Endothelial cell of umbilical vein (primary cell): ENCODE measurements around the gene C22orf23.

ENCODE experiments used
- EZH2 ChIP-seq: IDR thresholded peaks from 2 replicates; pipeline ENCODE4 v1.6.1; 2012; ENCODE audit warnings: borderline replicate concordance, low read depth, mild to moderate bottlenecking, moderate library complexity, low read length, inconsistent platforms; ENCODE audit not compliant: severe bottlenecking
- POLR2A ChIP-seq: IDR thresholded peaks from 2 replicates; pipeline ENCODE4 v1.6.1; 2012; ENCODE audit warnings: low read depth, mild to moderate bottlenecking, control low read depth, low read length
- TF ChIP-seq, protein P1 (sequence below), 2 donors: IDR thresholded peaks; 1 replicate in 1 of 2; 2 replicates in 1 of 2; pipeline ENCODE4 v1.5.1; 2011; ENCODE audit warnings: low read length in 2 of 2, mild to moderate bottlenecking in 2 of 2, moderate library complexity in 2 of 2, control low read depth in 1 of 2, inconsistent platforms in 1 of 2, low read depth in 1 of 2; ENCODE audit not compliant: insufficient read depth in 1 of 2; ENCODE audit errors: extremely low read depth in 1 of 2

- TF ChIP-seq, protein P1, sequence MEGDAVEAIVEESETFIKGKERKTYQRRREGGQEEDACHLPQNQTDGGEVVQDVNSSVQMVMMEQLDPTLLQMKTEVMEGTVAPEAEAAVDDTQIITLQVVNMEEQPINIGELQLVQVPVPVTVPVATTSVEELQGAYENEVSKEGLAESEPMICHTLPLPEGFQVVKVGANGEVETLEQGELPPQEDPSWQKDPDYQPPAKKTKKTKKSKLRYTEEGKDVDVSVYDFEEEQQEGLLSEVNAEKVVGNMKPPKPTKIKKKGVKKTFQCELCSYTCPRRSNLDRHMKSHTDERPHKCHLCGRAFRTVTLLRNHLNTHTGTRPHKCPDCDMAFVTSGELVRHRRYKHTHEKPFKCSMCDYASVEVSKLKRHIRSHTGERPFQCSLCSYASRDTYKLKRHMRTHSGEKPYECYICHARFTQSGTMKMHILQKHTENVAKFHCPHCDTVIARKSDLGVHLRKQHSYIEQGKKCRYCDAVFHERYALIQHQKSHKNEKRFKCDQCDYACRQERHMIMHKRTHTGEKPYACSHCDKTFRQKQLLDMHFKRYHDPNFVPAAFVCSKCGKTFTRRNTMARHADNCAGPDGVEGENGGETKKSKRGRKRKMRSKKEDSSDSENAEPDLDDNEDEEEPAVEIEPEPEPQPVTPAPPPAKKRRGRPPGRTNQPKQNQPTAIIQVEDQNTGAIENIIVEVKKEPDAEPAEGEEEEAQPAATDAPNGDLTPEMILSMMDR (IDR thresholded peaks at IDR 0.05; ENCODE audit: extremely low read depth in 1 of 2, insufficient read depth in 1 of 2, low read depth in 1 of 2, low read length in 2 of 2) = no peak
- no peak for TF ChIP-seq POLR2A
- TF ChIP-seq EZH2 = no peak
These were observed 26.4 kb downstream of the C22orf23 start for GRCh38 chr22:37926771-37927636.
